Gastroesophageal sphincter (tissue), 3 donors: ENCODE results near the gene STON2.

Experiments used
- POLR2A ChIP-seq, 2 donors: fragments of 450-650 bp; IDR thresholded peaks; one replicate each; pipeline ENCODE4 v1.6.1; 2017; ENCODE audit warnings: antibody characterized with exemption in 2 of 2, mild to moderate bottlenecking in 2 of 2, moderate library complexity in 1 of 2
- POLR2AphosphoS5 ChIP-seq: sonication (generic); formaldehyde crosslinking; IDR thresholded peaks from one replicate; pipeline ENCODE4 v1.6.1; 2017; ENCODE audit warnings: antibody characterized with exemption
- TF ChIP-seq, protein P1 (sequence below), 4 experiments: fragments of 200-600 bp in 2 of 4; fragments of 450-650 bp in 2 of 4; sonication (generic) in 1 of 4; IDR thresholded peaks; one replicate each; pipeline ENCODE4 v1.5.1; 2017 to 2019; ENCODE audit warnings: antibody characterized with exemption in 4 of 4, mild to moderate bottlenecking in 2 of 4, moderate library complexity in 2 of 4

- TF ChIP-seq, protein P1, sequence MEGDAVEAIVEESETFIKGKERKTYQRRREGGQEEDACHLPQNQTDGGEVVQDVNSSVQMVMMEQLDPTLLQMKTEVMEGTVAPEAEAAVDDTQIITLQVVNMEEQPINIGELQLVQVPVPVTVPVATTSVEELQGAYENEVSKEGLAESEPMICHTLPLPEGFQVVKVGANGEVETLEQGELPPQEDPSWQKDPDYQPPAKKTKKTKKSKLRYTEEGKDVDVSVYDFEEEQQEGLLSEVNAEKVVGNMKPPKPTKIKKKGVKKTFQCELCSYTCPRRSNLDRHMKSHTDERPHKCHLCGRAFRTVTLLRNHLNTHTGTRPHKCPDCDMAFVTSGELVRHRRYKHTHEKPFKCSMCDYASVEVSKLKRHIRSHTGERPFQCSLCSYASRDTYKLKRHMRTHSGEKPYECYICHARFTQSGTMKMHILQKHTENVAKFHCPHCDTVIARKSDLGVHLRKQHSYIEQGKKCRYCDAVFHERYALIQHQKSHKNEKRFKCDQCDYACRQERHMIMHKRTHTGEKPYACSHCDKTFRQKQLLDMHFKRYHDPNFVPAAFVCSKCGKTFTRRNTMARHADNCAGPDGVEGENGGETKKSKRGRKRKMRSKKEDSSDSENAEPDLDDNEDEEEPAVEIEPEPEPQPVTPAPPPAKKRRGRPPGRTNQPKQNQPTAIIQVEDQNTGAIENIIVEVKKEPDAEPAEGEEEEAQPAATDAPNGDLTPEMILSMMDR (IDR thresholded peaks at IDR 0.05), result no peak
- TF ChIP-seq POLR2A (IDR thresholded peaks at IDR 0.05) (no peak), POLR2AphosphoS5 (no peak)
Observed at GRCh38 chr14:81386290-81386745, 13.8 kb downstream of the STON2 start.
